ENCODE results near the gene DIP2C. TPM values are rescaled to one million over a fixed set of nuclear protein-coding genes. Genes with fewer than 3 reads are reported as not detected.

DIP2C gene
- total RNA-seq, 1 donor from 2014 or later, result 52.6 TPM

DNA sequence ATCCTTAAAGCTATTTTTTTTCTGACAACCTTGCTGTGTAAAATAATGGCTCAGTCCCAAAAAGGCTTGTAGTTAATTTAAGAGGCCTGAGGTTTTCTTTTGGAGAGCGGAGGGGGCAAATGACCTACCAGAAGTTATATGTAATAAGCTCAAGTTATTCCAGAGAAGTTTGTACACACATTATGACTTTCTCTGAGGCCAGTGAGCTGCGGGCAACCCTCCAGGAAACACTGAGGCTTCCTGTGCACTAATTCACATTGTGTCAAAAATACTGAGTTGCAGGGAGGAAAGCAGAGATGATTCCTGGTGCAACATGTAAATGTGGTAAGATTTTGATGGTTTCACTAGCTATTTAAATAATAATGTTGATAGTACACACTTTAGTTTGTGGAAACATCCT is 188.6 kb downstream of the DIP2C start:
- Mint-ChIP-seq H3K9me3 (ENCODE audit: unreplicated experiment) (peaks cover 2% of the 10 kb centered on the region), H3K4me3 (ENCODE audit: unreplicated experiment) (no peak overlapping the region), H3K4me1 (ENCODE audit: low read depth, unreplicated experiment) (peaks cover 5% of the 10 kb centered on the region), H3K36me3 (ENCODE audit: unreplicated experiment) (peaks cover 8% of the 10 kb centered on the region), H3K27me3 (ENCODE audit: unreplicated experiment) (peaks cover 9% of the 10 kb centered on the region), H3K27ac (ENCODE audit: unreplicated experiment) (no peak overlapping the region)
- TF ChIP-seq, protein P1, sequence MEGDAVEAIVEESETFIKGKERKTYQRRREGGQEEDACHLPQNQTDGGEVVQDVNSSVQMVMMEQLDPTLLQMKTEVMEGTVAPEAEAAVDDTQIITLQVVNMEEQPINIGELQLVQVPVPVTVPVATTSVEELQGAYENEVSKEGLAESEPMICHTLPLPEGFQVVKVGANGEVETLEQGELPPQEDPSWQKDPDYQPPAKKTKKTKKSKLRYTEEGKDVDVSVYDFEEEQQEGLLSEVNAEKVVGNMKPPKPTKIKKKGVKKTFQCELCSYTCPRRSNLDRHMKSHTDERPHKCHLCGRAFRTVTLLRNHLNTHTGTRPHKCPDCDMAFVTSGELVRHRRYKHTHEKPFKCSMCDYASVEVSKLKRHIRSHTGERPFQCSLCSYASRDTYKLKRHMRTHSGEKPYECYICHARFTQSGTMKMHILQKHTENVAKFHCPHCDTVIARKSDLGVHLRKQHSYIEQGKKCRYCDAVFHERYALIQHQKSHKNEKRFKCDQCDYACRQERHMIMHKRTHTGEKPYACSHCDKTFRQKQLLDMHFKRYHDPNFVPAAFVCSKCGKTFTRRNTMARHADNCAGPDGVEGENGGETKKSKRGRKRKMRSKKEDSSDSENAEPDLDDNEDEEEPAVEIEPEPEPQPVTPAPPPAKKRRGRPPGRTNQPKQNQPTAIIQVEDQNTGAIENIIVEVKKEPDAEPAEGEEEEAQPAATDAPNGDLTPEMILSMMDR (IDR thresholded peaks at IDR 0.05; ENCODE audit: partially characterized antibody, unreplicated experiment), result no peak
- no peak for DNase-seq

- DNase-seq, result no peak
- Mint-ChIP-seq H3K27ac (ENCODE audit: unreplicated experiment) (no peak overlapping the region), H3K27me3 (ENCODE audit: unreplicated experiment) (peaks cover 9% of the 10 kb centered on the region), H3K9me3 (ENCODE audit: unreplicated experiment) (peaks cover 2% of the 10 kb centered on the region), H3K4me1 (ENCODE audit: low read depth, unreplicated experiment) (peaks cover 5% of the 10 kb centered on the region), H3K4me3 (ENCODE audit: unreplicated experiment) (no peak overlapping the region), H3K36me3 (ENCODE audit: unreplicated experiment) (peaks cover 8% of the 10 kb centered on the region)
- TF ChIP-seq, protein P1 (IDR thresholded peaks at IDR 0.05; ENCODE audit: partially characterized antibody, unreplicated experiment), result no peak
These were observed 189.5 kb downstream of the DIP2C start for GRCh38 chr10:499991-500390.

DNA sequence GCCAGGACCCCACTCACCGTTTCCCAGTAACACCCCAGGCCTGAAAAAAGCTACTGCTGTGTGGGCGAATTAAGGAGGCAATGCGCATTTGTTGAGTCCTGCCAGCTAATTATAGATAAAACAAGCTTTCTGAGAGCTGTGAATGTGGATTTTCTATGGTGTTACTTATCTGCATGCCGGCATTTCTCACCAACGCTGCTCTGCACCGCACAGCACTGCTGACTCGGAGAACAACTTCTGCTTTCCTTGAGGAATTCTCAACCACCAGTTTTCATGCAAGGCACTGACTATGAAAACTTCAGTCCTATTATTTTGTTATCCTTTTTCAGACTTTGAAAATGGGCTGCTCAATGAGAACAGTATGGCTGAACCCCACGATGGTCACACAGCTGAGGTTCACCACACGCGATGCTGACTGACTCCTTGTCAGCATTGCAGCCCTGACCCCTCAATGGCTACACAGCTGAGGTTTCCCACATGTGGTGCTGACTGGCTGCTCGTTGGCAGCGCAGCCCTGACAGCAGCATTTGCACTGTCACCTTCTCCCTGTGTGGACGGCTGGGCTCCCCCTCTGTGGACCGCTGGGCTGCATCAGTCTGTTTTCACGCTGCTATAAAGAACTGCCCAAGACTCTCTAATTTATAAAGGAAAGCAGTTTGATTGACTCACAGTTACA is 190.6 kb downstream of the DIP2C start:
- H3K9me3 Mint-ChIP-seq (ENCODE audit: unreplicated experiment), result peaks cover 5% of the 10 kb centered on the region
- DNase-seq, result no peak
- TF ChIP-seq, protein P1 (IDR thresholded peaks at IDR 0.05; ENCODE audit: partially characterized antibody, unreplicated experiment), result no peak
- H3K27me3 Mint-ChIP-seq (ENCODE audit: unreplicated experiment), result peaks cover 4% of the 10 kb centered on the region
- H3K36me3 Mint-ChIP-seq (ENCODE audit: unreplicated experiment), result peaks cover 8% of the 10 kb centered on the region
- no peak overlapping the region for H3K27ac Mint-ChIP-seq (ENCODE audit: unreplicated experiment)
- H3K4me1 Mint-ChIP-seq (ENCODE audit: low read depth, unreplicated experiment), result peaks cover 10% of the 10 kb centered on the region
- no peak overlapping the region for H3K4me3 Mint-ChIP-seq (ENCODE audit: unreplicated experiment)

GRCh38 chr10:497898-498451 is 191.5 kb downstream of the DIP2C start:
- peaks cover 6% of the 10 kb centered on the region for H3K36me3 Mint-ChIP-seq (ENCODE audit: unreplicated experiment)
- no peak for DNase-seq
- no peak overlapping the region for H3K27ac Mint-ChIP-seq (ENCODE audit: unreplicated experiment)
- no peak overlapping the region for H3K4me3 Mint-ChIP-seq (ENCODE audit: unreplicated experiment)
- TF ChIP-seq, protein P1 (IDR thresholded peaks at IDR 0.05; ENCODE audit: partially characterized antibody, unreplicated experiment), result no peak
- H3K9me3 Mint-ChIP-seq (ENCODE audit: unreplicated experiment), result peaks cover 5% of the 10 kb centered on the region
- H3K27me3 Mint-ChIP-seq (ENCODE audit: unreplicated experiment), result peaks cover 3% of the 10 kb centered on the region
- H3K4me1 Mint-ChIP-seq (ENCODE audit: low read depth, unreplicated experiment), result peaks cover 12% of the 10 kb centered on the region

GRCh38 chr10:497289-497688 is 192.2 kb downstream of the DIP2C start:
- no peak for DNase-seq
- Mint-ChIP-seq H3K36me3 (ENCODE audit: unreplicated experiment) (no peaks in the 10 kb centered on the region), H3K4me1 (ENCODE audit: low read depth, unreplicated experiment) (peaks cover 19% of the 10 kb centered on the region)

More at GRCh38 chr10:497289-497688, 192.2 kb downstream of the DIP2C start:
- TF ChIP-seq, protein P1 (IDR thresholded peaks at IDR 0.05; ENCODE audit: partially characterized antibody, unreplicated experiment), result no peak
- Mint-ChIP-seq H3K27ac (ENCODE audit: unreplicated experiment) (no peak overlapping the region), H3K4me3 (ENCODE audit: unreplicated experiment) (no peak overlapping the region), H3K9me3 (ENCODE audit: unreplicated experiment) (peaks cover 5% of the 10 kb centered on the region), H3K27me3 (ENCODE audit: unreplicated experiment) (peaks cover 2% of the 10 kb centered on the region)

Data from glutamatergic neuron (in vitro differentiated cells).